Measurements from ENCODE around the gene GPX7.

The GPX7 gene

DNA sequence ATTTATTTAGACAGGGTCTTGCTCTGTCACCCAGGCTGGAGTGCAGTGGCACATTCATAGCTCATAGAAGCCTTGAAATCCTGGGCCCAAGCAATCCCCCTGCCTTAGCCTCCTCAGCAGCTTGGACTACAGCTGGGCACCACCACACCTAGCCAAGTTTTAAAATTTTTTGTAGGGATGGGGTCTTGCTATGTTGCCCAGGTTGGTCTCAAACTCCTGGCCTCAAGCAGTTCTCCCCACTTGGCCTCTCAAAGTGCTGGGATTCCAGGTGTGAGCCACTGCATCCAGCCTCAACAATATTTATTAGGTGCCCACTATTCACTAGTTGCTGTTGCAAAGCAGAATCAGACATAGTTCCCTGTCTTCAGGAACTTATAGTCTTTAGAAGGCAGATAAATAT is 14.1 kb upstream of the GPX7 start:
- no peak for DNase-seq

DNA sequence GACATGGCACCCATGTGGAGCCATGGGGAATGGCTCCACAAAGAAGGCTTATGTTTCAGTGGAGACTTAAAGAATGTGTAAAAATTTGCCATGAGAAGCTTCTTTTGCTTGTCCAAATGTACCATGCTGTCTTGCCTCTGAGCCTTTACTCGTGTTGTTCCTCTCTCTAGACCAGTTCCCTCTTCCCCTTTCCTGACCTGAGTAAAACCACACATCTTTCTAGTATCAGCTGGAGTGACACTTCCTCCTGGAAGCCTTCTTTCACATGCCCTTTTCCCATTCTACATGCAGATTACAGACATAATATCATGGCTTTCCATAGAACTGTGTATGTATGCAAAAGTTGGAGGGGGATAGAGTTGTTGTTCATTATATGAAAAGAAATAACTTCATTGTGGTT is 13.6 kb upstream of the GPX7 start:
- DNase-seq, result no peak

- DNase-seq, result no peak
Observed at GRCh38 chr1:52590266-52590665, 11.9 kb upstream of the GPX7 start.

DNA sequence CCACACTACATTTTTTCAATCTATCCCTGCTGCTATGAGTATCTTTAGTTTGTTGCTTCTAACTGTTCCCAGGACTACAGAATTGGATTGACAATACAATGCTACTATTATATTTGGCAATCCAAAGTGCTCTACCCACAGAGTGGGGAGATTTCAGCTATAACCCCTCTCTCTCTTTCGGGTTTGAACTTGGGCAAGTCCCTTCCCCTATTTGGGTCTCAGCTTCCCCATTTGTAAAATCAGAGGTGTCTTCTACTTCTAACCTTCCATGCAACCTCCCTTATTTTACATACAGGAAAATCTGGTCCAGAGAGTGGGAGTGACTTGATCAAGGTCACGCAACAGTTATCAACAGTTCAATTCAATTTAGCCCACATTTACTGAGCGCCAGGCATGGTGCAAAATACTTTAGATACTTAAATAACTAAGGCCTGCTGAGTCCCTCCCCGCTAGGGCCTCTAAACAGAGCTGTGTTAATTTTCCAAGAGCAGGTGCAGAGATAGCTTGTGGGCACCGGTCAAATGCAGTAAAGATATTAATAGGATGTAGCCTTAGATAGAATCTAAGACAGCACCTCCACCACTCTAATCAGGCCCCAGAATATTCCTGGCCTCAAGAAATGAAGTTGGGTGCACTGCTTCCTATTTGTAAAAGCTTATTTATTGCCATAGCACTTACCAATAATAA is 9.4 kb upstream of the GPX7 start:
- DNase-seq, result no peak

DNA sequence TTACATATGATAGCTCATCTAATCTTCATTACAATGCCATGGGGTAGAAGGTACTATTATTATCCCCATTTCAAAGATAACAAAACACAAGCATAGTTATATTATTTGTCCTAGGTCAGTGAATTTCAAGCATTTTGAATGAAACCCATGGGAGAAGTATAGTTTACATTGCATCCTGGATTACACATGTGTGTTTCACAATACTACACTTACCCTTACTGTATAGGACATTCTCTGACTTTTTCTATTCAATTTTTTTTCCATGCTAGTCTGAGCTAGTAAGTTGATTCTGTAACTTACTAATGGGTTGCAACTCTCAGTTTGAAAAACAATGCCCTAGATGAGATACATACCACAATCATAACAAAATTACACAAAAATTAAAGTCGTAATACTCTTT is 8.7 kb upstream of the GPX7 start:
- no peak for DNase-seq

GRCh38 chr1:52595061-52595460 is 7.1 kb upstream of the GPX7 start:
- no peak for DNase-seq

DNA sequence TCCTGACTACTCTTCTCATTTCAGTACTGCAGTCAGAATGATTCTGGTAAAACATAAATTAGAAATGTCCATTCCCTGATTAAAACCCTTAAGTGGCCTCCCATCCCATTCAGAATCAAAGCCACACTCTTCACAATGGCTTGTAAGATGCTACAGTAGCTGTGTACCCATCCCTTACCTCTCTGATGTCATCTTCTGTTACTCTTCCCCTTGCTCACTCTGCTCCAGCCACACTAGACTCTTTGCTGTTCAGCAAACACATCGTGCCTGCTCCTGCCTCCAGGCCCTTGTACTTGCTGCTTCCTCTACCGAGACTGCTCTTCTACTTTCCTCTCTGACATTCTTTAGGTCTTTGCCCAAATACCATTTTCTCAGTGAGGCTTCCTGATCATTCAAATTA is 4.3 kb upstream of the GPX7 start:
- no peak for DNase-seq

DNA sequence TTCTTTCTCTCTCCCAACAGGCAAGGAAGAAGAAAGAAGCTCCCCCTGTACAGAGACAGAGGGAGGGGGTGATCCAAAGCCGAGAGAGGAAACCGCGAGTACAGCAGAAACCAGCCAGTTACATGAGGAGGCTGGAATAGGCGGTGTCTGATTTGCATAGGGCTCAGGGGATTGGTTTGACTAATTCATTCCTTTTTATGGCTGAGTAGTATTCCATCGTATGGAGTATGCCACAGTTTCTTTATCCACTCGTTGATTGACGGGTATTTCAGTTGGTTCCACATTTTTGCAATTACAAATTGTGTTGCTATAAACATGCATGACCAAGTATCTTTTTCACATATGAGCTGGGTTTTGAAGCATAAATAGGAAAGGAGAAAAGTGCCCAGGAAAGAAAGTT is 3.4 kb upstream of the GPX7 start:
- DNase-seq, result no peak

- DNase-seq, result no peak
Observed at GRCh38 chr1:52599236-52599635, 2.9 kb upstream of the GPX7 start.

- no peak for DNase-seq
Observed at GRCh38 chr1:52600533-52601179, 1.5 kb upstream of the GPX7 start.

GRCh38 chr1:52601519-52601918 is 652 bp upstream of the GPX7 start:
- no peak for DNase-seq

- DNase-seq, result peak; percentile 33
Observed at GRCh38 chr1:52602856-52603600, 857 bp downstream of the GPX7 start.

GRCh38 chr1:52603630-52604029 is 1.5 kb downstream of the GPX7 start:
- no peak for DNase-seq

DNA sequence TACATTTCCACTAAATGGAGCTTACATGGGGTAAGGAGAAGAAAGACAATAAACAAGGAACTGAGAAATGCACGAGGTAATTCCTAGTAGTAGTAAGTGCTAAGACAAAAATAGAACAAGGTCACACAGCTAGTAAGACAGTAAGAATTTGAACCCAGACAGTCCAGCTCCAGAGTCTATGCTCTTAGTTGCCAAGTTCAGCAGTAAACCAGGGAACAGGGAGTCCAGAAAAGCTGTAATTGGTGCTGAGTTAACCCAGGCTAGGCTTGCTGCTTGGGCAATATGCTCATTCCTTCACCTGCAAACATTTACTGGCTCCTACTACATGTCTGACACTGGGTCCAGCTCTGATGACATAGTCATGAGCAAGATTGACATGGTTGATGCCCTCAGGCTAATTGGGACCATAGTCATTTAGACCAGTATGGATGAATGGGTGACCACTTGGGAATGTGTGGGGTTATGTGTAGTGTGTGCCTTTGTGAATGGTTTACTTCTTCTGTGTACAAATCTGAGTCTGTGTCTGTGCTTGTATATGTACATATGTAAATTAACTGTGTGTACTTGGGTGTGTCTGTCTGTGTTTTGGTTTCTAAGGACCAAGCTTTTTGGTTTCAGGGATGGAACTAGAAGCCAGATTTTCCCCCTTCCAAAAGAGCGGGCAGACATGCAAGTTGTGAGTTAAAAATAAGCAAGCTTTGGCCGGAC is 2.0 kb downstream of the GPX7 start:
- DNase-seq, result peak; percentile 5

DNA sequence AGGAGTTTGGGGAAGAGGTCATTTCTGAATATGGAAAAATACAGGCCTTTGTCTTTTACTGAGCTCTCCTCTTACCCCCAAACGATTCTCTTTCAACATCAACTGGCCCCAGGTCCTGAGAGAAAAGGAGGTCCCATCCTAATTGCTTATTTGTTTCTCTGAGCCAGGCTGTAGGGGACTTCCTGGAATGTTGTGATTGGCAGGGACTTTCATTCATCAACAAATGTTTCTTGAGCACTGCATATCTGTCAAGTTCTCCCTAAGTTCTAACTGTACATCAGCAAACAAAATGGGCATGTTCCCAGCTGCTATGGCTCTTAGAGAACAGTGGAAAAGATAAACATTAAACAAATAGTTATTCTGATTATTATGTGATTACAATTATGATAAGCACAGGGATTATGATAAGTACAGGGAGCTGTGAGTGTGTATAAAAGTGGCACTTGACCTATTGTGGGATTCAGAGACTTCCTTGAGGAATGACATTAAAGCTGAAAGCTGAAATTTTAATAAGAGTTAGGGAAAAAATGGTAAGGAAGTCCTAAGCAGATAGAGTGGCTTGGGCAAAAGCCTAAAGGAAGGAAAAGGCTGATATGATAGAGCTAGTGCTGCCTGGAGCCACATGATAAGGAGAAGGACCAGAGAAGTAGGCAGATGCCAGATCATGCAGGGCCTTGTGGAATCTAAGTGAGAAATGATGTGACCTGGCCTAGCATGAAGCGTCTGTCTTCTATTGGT is 11.6 kb downstream of the GPX7 start:
- DNase-seq, result no peak

- no peak for DNase-seq
Observed at GRCh38 chr1:52614671-52615070, 12.5 kb downstream of the GPX7 start.

GRCh38 chr1:52615489-52616042 is 13.4 kb downstream of the GPX7 start:
- no peak for DNase-seq

- DNase-seq, result no peak
Observed at GRCh38 chr1:52621950-52622349, 19.8 kb downstream of the GPX7 start.

DNA sequence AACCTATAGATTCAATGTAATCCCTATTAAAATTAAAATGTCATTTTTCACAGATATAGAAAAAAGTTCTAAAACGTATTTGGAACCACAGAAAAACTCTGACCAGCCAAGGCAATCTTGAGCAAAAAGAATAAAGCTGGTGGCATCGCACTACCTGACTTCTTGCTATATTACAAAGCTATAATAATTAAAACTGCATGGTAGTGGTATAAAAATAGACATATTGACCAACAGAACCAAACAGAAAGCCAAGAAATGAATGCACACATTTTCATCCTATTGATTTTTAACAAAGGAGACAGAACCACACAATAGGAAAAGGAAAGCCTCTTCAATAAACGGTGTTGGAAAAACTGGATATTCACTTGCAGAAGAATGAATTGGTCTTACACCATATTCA is 21.6 kb downstream of the GPX7 start:
- no peak for DNase-seq

- DNase-seq, result no peak
Observed at GRCh38 chr1:52627028-52627427, 24.9 kb downstream of the GPX7 start.

- no peak for DNase-seq
Observed at GRCh38 chr1:52628614-52629324, 26.6 kb downstream of the GPX7 start.

DNA sequence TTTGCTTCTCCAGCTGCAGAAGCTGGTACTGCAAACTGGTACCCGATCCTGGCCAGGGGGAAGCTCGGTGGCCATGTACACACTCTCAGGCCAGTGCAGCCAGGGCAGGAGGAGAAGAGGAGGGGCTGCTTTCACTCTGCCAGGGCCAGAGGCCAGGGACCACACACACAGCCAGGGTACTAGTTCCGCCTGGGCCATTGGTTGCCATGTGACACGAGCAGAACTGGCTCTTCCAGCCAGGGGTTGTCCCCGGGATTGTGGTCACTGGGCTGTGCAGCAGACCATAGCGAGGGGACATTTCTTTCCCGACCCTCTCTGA is 27.1 kb downstream of the GPX7 start:
- DNase-seq, result no peak
